ENCODE results near the gene KRTAP5-3.
"Not testable (repeated sequence)": the region's sequence is repeated elsewhere in the genome, so short reads cannot be mapped to it uniquely, and the experiment has no call there.

KRTAP5-3 gene

GRCh38 chr11:1575756-1576155 is 32.5 kb downstream of the KRTAP5-3 start:
- not testable (repeated sequence) for H2BK12ac ChIP-seq (ENCODE audit: low read length); H3K4me3 ChIP-seq (ENCODE audit: low read depth, low read length); H3K9me3 ChIP-seq (ENCODE audit: insufficient read depth, low read depth, low read length); H4K12ac ChIP-seq (ENCODE audit: low read depth, low read length); H4K91ac ChIP-seq (ENCODE audit: low read depth, low read length); H3K79me2 ChIP-seq (ENCODE audit: control insufficient read depth, insufficient read depth, low read length, poor library complexity); H3K36me3 ChIP-seq (ENCODE audit: control insufficient read depth in 1 of 2, insufficient read depth in 2 of 2, low read length in 2 of 2); H3K4ac ChIP-seq (ENCODE audit: low read depth, low read length); H2BK5ac ChIP-seq (ENCODE audit: low read depth, low read length, poor library complexity); H3K27ac ChIP-seq (ENCODE audit: low read depth, low read length); DNase-seq; H3K9ac ChIP-seq (ENCODE audit: low read length); H3K4me2 ChIP-seq (ENCODE audit: low read length); H4K8ac ChIP-seq (ENCODE audit: low read depth, low read length); H3K18ac ChIP-seq (ENCODE audit: low read length); H3K23ac ChIP-seq (ENCODE audit: low read length); H2BK120ac ChIP-seq (ENCODE audit: insufficient read depth, low read length, poor library complexity); H2AK5ac ChIP-seq (ENCODE audit: low read length); H2AFZ ChIP-seq (ENCODE audit: insufficient read depth, low read length, poor library complexity); H3K14ac ChIP-seq (ENCODE audit: low read length)
- no CpG with 5 or more reads among the region's 16 CpGs for WGBS (ENCODE audit: extremely low coverage, insufficient coverage, insufficient read length)
- Histone ChIP-seq H3K27me3 (ENCODE audit: insufficient read depth, low read length) (peaks cover 19% of the 10 kb centered on the region), H3K79me1 (ENCODE audit: low read length) (peaks cover 11% of the 10 kb centered on the region), H3K4me1 (ENCODE audit: control insufficient read depth in 1 of 2, insufficient read depth in 2 of 2, low read length in 2 of 2) (peaks cover 6 to 13% of the 10 kb centered on the region in 2 experiments)

GRCh38 chr11:1574933-1575242 is 33.4 kb downstream of the KRTAP5-3 start:
- Histone ChIP-seq H3K79me2 (ENCODE audit: control insufficient read depth, insufficient read depth, low read length, poor library complexity) (peaks cover 9% of the 10 kb centered on the region), H3K9me3 (ENCODE audit: insufficient read depth, low read depth, low read length) (peaks cover 4% of the 10 kb centered on the region), H3K18ac (ENCODE audit: low read length) (no peak overlapping the region), H3K23ac (ENCODE audit: low read length) (no peak overlapping the region), H2BK12ac (ENCODE audit: low read length) (no peak overlapping the region), H3K4ac (ENCODE audit: low read depth, low read length) (no peak overlapping the region), H3K4me1 (ENCODE audit: control insufficient read depth in 1 of 2, insufficient read depth in 2 of 2, low read length in 2 of 2) (peaks cover 8 to 19% of the 10 kb centered on the region in 2 experiments), H3K9ac (ENCODE audit: low read length) (no peak overlapping the region), H3K4me3 (ENCODE audit: low read depth, low read length) (no peak overlapping the region), H2AK5ac (ENCODE audit: low read length) (no peak overlapping the region), H3K27ac (ENCODE audit: low read depth, low read length) (no peak overlapping the region), H2BK120ac (ENCODE audit: insufficient read depth, low read length, poor library complexity) (no peak overlapping the region), H4K8ac (ENCODE audit: low read depth, low read length) (no peak overlapping the region), H3K27me3 (ENCODE audit: insufficient read depth, low read length) (peaks cover 19% of the 10 kb centered on the region), H4K91ac (ENCODE audit: low read depth, low read length) (no peak overlapping the region), H3K79me1 (ENCODE audit: low read length) (peaks cover 11% of the 10 kb centered on the region), H2BK5ac (ENCODE audit: low read depth, low read length, poor library complexity) (no peak overlapping the region), H2AFZ (ENCODE audit: insufficient read depth, low read length, poor library complexity) (no peak overlapping the region), H3K14ac (ENCODE audit: low read length) (no peak overlapping the region), H3K36me3 (ENCODE audit: control insufficient read depth in 1 of 2, insufficient read depth in 2 of 2, low read length in 2 of 2) (no peaks in the 10 kb centered on the region), H4K12ac (ENCODE audit: low read depth, low read length) (no peak overlapping the region), H3K4me2 (ENCODE audit: low read length) (no peak overlapping the region)
- WGBS (ENCODE audit: extremely low coverage, insufficient coverage, insufficient read length) = no CpG with 5 or more reads among the region's 7 CpGs
- no peak for DNase-seq

DNA sequence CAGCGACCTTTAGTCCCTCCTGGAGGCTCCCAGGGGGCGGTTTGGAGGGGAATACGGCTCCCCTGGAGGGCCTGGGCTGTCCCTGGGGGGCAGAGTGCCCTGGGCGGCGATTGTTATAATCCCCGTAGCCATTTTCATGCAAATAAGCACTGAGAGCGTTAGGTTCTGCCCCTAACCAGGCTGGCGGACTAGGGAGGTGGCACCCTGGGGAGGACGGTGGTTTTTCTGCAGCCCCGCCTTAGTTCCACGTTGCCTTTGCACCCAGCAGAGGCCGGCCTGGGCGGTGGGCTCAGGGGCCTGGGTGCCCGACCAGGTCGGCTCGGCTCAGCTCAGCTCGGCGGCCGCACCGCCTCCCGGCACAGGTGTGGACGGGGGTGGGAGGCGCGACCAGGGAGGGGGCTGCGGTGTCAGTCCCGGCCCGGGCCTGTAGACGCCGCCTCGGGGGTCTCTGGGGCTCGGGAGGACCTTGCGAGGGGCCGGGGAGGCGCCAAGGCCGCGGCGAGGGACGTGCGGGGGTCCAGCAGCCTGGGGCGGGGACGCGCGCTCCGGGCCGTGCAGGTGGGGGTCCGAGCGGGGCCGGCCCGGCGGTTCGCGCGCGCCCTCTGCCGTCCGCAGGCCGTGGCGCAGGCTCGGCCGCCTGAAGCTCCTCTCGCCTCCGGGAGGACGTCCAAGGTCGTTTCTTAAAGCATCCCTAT is 33.9 kb downstream of the KRTAP5-3 start:
- no peak overlapping the region for H3K23ac ChIP-seq (ENCODE audit: low read length)
- no peak overlapping the region for H4K12ac ChIP-seq (ENCODE audit: low read depth, low read length)
- DNase-seq = peak in 1 of 2 donors; percentile 56
- H4K91ac ChIP-seq (ENCODE audit: low read depth, low read length) = no peak overlapping the region
- no peak overlapping the region for H2BK12ac ChIP-seq (ENCODE audit: low read length)
- H3K14ac ChIP-seq (ENCODE audit: low read length) = no peak overlapping the region
- peaks cover 8 to 19% of the 10 kb centered on the region in 2 experiments for H3K4me1 ChIP-seq (ENCODE audit: control insufficient read depth in 1 of 2, insufficient read depth in 2 of 2, low read length in 2 of 2)
- H3K36me3 ChIP-seq (ENCODE audit: control insufficient read depth in 1 of 2, insufficient read depth in 2 of 2, low read length in 2 of 2) = peaks cover 1 to 3% of the 10 kb centered on the region in 2 experiments
- no peak overlapping the region for H2BK5ac ChIP-seq (ENCODE audit: low read depth, low read length, poor library complexity)
- no peak overlapping the region for H3K4ac ChIP-seq (ENCODE audit: low read depth, low read length)
- H3K4me2 ChIP-seq (ENCODE audit: low read length) = peak overlapping the region; percentile 91
- no CpG with 5 or more reads among the region's 64 CpGs for WGBS (ENCODE audit: extremely low coverage, insufficient coverage, insufficient read length)
- no peak overlapping the region for H2AFZ ChIP-seq (ENCODE audit: insufficient read depth, low read length, poor library complexity)
- peaks cover 4% of the 10 kb centered on the region for H3K9me3 ChIP-seq (ENCODE audit: insufficient read depth, low read depth, low read length)
- peak overlapping the region; percentile 61 for H3K4me3 ChIP-seq (ENCODE audit: low read depth, low read length)
- no peak overlapping the region for H2AK5ac ChIP-seq (ENCODE audit: low read length)
- H3K79me1 ChIP-seq (ENCODE audit: low read length) = peaks cover 11% of the 10 kb centered on the region
- no peak overlapping the region for H3K9ac ChIP-seq (ENCODE audit: low read length)
- peaks cover 9% of the 10 kb centered on the region for H3K79me2 ChIP-seq (ENCODE audit: control insufficient read depth, insufficient read depth, low read length, poor library complexity)
- no peak overlapping the region for H4K8ac ChIP-seq (ENCODE audit: low read depth, low read length)
- no peak overlapping the region for H3K18ac ChIP-seq (ENCODE audit: low read length)
- H3K27me3 ChIP-seq (ENCODE audit: insufficient read depth, low read length) = peaks cover 19% of the 10 kb centered on the region
- H3K27ac ChIP-seq (ENCODE audit: low read depth, low read length) = no peak overlapping the region
- no peak overlapping the region for H2BK120ac ChIP-seq (ENCODE audit: insufficient read depth, low read length, poor library complexity)

- H4K12ac ChIP-seq (ENCODE audit: low read depth, low read length) = no peak overlapping the region
- DNase-seq = no peak
- no peak overlapping the region for H2AK5ac ChIP-seq (ENCODE audit: low read length)
- H3K23ac ChIP-seq (ENCODE audit: low read length) = no peak overlapping the region
- H3K9me3 ChIP-seq (ENCODE audit: insufficient read depth, low read depth, low read length) = peaks cover 4% of the 10 kb centered on the region
- no peak overlapping the region for H3K4ac ChIP-seq (ENCODE audit: low read depth, low read length)
- peaks cover 11% of the 10 kb centered on the region for H3K79me1 ChIP-seq (ENCODE audit: low read length)
- H2AFZ ChIP-seq (ENCODE audit: insufficient read depth, low read length, poor library complexity) = no peak overlapping the region
- no peak overlapping the region for H2BK5ac ChIP-seq (ENCODE audit: low read depth, low read length, poor library complexity)
- peak overlapping the region; percentile 91 for H3K4me2 ChIP-seq (ENCODE audit: low read length)
- H2BK120ac ChIP-seq (ENCODE audit: insufficient read depth, low read length, poor library complexity) = no peak overlapping the region
- no peak overlapping the region for H3K27ac ChIP-seq (ENCODE audit: low read depth, low read length)
- peak overlapping the region; percentile 62 for H3K4me3 ChIP-seq (ENCODE audit: low read depth, low read length)
- H4K8ac ChIP-seq (ENCODE audit: low read depth, low read length) = no peak overlapping the region
- no CpG with 5 or more reads among the region's 7 CpGs for WGBS (ENCODE audit: extremely low coverage, insufficient coverage, insufficient read length)
- peaks cover 3 to 5% of the 10 kb centered on the region in 2 experiments for H3K36me3 ChIP-seq (ENCODE audit: control insufficient read depth in 1 of 2, insufficient read depth in 2 of 2, low read length in 2 of 2)
- H3K79me2 ChIP-seq (ENCODE audit: control insufficient read depth, insufficient read depth, low read length, poor library complexity) = peaks cover 9% of the 10 kb centered on the region
- peaks cover 19% of the 10 kb centered on the region for H3K27me3 ChIP-seq (ENCODE audit: insufficient read depth, low read length)
- H3K14ac ChIP-seq (ENCODE audit: low read length) = no peak overlapping the region
- no peak overlapping the region for H2BK12ac ChIP-seq (ENCODE audit: low read length)
- H4K91ac ChIP-seq (ENCODE audit: low read depth, low read length) = no peak overlapping the region
- H3K4me1 ChIP-seq (ENCODE audit: control insufficient read depth in 1 of 2, insufficient read depth in 2 of 2, low read length in 2 of 2) = peaks cover 8 to 19% of the 10 kb centered on the region in 2 experiments
- no peak overlapping the region for H3K9ac ChIP-seq (ENCODE audit: low read length)
- no peak overlapping the region for H3K18ac ChIP-seq (ENCODE audit: low read length)
Observed at GRCh38 chr11:1573903-1574237, 34.4 kb downstream of the KRTAP5-3 start.

All from trophoblast cell (in vitro differentiated cells and primary cell).